ENCODE measurements around the gene MEAK7. TPM values are rescaled to one million over a fixed set of nuclear protein-coding genes. Genes with fewer than 3 reads are reported as not detected.
"Not testable (repeated sequence)": the region's sequence is repeated elsewhere in the genome, so short reads cannot be mapped to it uniquely, and the experiment has no call there.

The MEAK7 gene
- total RNA-seq, 1 donor from 2014 or later, result 28.1 TPM

- no peak for TF ChIP-seq CTCF (IDR thresholded peaks at IDR 0.05)
- Mint-ChIP-seq H3K4me3 (ENCODE audit: unreplicated experiment) (no peak overlapping the region), H3K9me3 (ENCODE audit: unreplicated experiment) (peaks cover 4% of the 10 kb centered on the region), H3K4me1 (ENCODE audit: unreplicated experiment) (peaks cover 33% of the 10 kb centered on the region), H3K27me3 (ENCODE audit: unreplicated experiment) (no peaks in the 10 kb centered on the region), H3K27ac (ENCODE audit: unreplicated experiment) (no peak overlapping the region), H3K36me3 (ENCODE audit: unreplicated experiment) (peaks cover 2% of the 10 kb centered on the region)
- DNase-seq (ENCODE audit: extremely low spot score, unreplicated experiment), result no peak
These were observed 23.9 kb upstream of the MEAK7 start for GRCh38 chr16:84528322-84528721.

DNA sequence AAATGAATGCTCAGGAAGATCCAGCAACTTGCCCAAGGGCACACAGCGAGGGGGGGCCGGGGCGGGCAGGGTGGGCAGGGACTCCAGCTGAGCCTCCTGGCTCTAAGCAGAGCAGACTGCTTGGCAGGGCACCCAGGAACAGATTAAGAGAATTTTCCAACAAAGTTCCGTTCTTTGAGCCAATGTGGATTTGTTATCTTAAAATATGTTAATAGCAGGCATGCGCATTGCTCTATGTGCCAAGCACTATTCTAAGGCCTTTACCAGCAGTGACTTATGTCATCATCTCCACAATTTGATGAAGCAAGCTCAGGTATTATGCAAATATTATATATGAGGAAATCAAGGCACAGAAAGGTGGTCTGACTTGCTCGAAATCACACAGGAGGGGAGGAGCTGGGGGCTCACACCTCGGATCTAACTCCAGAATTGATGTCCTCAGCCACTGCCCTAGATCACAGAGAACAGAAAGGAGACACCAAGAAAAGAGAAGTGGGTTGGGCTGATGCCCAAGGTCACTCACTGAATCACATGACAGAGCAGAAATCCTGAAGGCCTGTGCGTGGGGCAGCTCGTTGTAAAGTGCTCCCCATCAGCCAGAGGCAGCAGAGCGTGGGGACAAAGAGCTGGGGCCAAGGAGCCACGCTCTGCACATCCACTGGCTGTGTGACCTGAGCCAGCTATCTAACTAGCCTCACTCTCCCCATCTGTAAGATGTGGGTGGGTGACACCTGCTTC is 23.2 kb upstream of the MEAK7 start:
- no peak overlapping the region for H3K4me3 Mint-ChIP-seq (ENCODE audit: unreplicated experiment)
- H3K4me1 Mint-ChIP-seq (ENCODE audit: unreplicated experiment), result peaks cover 26% of the 10 kb centered on the region
- peaks cover 2% of the 10 kb centered on the region for H3K36me3 Mint-ChIP-seq (ENCODE audit: unreplicated experiment)
- H3K9me3 Mint-ChIP-seq (ENCODE audit: unreplicated experiment), result peaks cover 4% of the 10 kb centered on the region
- no peaks in the 10 kb centered on the region for H3K27me3 Mint-ChIP-seq (ENCODE audit: unreplicated experiment)
- TF ChIP-seq CTCF (IDR thresholded peaks at IDR 0.05), result no peak
- H3K27ac Mint-ChIP-seq (ENCODE audit: unreplicated experiment), result no peak overlapping the region
- no peak for DNase-seq (ENCODE audit: extremely low spot score, unreplicated experiment)

GRCh38 chr16:84526794-84527531 is 22.5 kb upstream of the MEAK7 start:
- DNase-seq (ENCODE audit: extremely low spot score, unreplicated experiment), result no peak
- TF ChIP-seq CTCF (IDR thresholded peaks at IDR 0.05), result no peak
- Mint-ChIP-seq H3K9me3 (ENCODE audit: unreplicated experiment) (peaks cover 4% of the 10 kb centered on the region), H3K4me3 (ENCODE audit: unreplicated experiment) (no peak overlapping the region), H3K36me3 (ENCODE audit: unreplicated experiment) (peaks cover 2% of the 10 kb centered on the region), H3K27me3 (ENCODE audit: unreplicated experiment) (no peaks in the 10 kb centered on the region), H3K4me1 (ENCODE audit: unreplicated experiment) (peaks cover 19% of the 10 kb centered on the region), H3K27ac (ENCODE audit: unreplicated experiment) (no peak overlapping the region)

DNA sequence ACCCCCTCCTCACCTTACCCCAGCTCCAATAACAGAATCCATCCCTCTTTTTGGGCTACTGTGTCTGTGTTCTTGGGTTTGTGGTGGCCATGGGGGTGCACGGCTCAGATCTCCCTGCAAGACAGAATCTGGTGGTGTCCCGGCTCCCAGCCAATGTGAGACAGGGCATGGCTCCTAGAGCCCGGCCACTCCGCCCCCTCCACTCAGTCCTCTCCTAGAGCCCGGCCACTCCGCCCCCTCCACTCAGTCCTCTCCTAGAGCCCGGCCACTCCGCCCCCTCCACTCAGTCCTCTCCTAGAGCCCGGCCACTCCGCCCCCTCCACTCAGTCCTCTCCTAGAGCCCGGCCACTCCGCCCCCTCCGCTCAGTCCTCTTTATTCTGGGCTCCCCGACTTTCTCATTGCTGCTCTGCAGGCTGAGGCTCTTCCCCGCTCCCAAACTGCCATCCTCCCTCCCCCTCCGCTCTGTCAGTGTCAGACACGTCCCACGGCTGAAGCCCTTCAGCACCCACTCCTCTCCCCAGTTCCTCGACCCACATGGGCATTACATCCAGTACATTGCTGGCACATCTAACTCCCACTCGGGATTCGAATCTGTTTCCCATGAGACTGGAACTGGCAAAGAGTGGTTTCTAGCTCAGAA is 20.6 kb upstream of the MEAK7 start:
- peaks cover 13% of the 10 kb centered on the region for H3K4me1 Mint-ChIP-seq (ENCODE audit: unreplicated experiment)
- H3K9me3 Mint-ChIP-seq (ENCODE audit: unreplicated experiment); H3K36me3 Mint-ChIP-seq (ENCODE audit: unreplicated experiment); H3K4me3 Mint-ChIP-seq (ENCODE audit: unreplicated experiment); DNase-seq (ENCODE audit: extremely low spot score, unreplicated experiment); H3K27ac Mint-ChIP-seq (ENCODE audit: unreplicated experiment); H3K27me3 Mint-ChIP-seq (ENCODE audit: unreplicated experiment): not testable (repeated sequence)

GRCh38 chr16:84524346-84524920 is 20.0 kb upstream of the MEAK7 start:
- H3K27me3 Mint-ChIP-seq (ENCODE audit: unreplicated experiment), result no peaks in the 10 kb centered on the region
- DNase-seq (ENCODE audit: extremely low spot score, unreplicated experiment), result no peak
- peaks cover 3% of the 10 kb centered on the region for H3K9me3 Mint-ChIP-seq (ENCODE audit: unreplicated experiment)
- H3K4me1 Mint-ChIP-seq (ENCODE audit: unreplicated experiment), result peaks cover 14% of the 10 kb centered on the region
- H3K4me3 Mint-ChIP-seq (ENCODE audit: unreplicated experiment), result no peak overlapping the region
- no peak overlapping the region for H3K27ac Mint-ChIP-seq (ENCODE audit: unreplicated experiment)
- H3K36me3 Mint-ChIP-seq (ENCODE audit: unreplicated experiment), result peaks cover 2% of the 10 kb centered on the region
- TF ChIP-seq CTCF (IDR thresholded peaks at IDR 0.05), result no peak
